GM12892 (cell line): Measurements from ENCODE around the gene TADA2B.

Experiments used
- DNase-seq: peaks from one replicate; pipeline ENCODE4 v3.0.0; 2011; ENCODE audit not compliant: insufficient read length
- FAIRE-seq: peaks from 2 replicates; lab custom pipeline; 2011; peaks lifted over from hg19 to GRCh38; lab: Jason Lieb, UNC
- POLR2A ChIP-seq: IDR thresholded peaks from 2 replicates; pipeline ENCODE4 v1.6.1; 2011; ENCODE audit warnings: low read depth, low read length, control low read depth
- POLR2AphosphoS5 ChIP-seq: IDR thresholded peaks from 2 replicates; pipeline ENCODE4 v1.6.1; 2011; ENCODE audit warnings: low read depth, low read length, control low read depth
- TAF1 ChIP-seq: IDR thresholded peaks from 2 replicates; pipeline ENCODE4 v1.6.1; 2011; ENCODE audit warnings: low read depth, mild to moderate bottlenecking, control low read depth, low read length, borderline replicate concordance

Gene TADA2B

DNA sequence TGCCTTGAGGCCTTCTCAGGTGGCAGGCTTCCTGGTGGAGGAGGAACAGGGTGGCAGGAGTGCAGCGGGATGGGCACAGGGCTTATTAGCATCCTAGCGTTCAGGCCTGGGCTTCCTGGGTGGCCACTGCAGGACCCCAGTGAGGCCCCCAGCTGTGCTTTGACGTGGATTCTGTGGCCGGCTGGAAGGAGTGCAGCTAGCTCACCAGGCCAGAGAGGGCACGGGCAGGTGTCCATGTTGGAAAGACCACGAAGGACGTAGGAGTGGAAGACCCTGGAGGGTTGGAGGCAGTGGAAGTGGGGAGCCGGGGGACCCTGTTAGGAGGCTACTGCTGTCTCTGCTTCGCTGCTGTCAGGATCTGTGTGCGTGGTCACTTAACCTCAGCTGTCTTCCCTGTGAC lies 13.3 kb upstream of the TADA2B start:
- DNase-seq (no peak), FAIRE-seq (no peak)
- TF ChIP-seq TAF1 (no peak), POLR2A (no peak), POLR2AphosphoS5 (no peak)

DNA sequence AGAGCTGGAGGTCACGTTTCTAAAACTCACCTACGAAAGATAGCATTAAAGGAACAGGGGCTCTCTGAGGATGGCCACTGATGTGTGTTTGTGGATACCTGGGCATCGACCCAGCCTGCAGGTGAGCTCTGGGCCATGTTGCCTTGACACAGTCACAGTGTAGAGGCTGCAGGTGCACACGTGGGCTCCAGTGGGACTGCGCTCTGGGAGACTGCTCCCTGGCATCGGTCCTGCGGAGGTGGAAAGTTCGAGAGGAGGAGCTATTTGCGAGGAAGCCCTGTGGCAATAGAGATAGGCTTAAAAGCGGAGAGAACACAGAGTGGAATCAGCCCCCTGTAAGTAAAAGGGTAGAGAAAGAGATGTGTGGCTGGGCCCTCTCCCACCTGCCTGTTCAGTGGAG lies 12.3 kb upstream of the TADA2B start:
- TF ChIP-seq POLR2AphosphoS5 (no peak), POLR2A (no peak), TAF1 (no peak)
- DNase-seq (no peak), FAIRE-seq (no peak)

DNA sequence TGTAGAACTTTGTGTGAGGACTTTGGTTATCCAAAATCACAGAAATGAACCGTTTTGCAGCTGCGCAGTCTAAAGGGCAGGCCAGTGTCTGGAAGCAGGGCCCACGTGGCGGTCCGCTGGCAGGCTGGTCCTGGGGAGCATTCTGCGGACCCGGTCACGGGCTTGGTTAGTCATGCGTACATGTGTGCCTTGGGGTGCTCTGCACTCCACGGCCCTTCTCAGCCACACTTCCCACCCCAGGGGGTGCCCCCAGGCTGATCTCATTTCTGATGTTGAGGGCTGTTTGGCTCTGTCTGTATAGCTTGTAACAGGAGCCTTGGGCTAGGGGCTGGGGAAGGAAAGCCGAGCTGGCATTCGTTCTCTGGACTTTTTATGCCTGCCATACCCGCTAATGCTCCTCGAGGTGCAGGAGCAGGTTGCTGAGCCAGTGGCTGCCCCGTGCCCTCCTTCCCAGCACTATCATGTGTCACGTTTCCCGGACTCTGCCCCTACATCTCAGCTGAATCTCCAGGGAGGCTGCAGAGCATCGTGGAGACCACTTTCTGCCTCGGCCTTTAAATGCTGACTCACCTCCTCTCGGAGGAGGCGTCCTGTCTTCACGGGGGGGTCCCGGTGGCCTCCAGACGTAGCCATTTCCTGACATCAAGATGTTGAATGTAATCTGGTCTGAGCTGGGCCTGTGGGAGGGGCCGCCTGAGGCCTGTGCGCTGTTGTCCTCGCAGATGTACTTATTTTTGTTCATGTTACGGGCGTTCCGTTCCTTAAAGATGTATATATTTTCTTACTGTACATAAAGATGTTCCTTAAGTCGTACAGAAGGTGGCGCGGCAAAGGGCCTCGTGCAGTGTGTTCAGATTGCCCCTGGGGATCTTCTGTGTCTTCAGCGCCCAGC lies 11.4 kb upstream of the TADA2B start:
- DNase-seq (no peak), FAIRE-seq (no peak)
- TF ChIP-seq POLR2A (no peak), POLR2AphosphoS5 (no peak), TAF1 (no peak)

DNA sequence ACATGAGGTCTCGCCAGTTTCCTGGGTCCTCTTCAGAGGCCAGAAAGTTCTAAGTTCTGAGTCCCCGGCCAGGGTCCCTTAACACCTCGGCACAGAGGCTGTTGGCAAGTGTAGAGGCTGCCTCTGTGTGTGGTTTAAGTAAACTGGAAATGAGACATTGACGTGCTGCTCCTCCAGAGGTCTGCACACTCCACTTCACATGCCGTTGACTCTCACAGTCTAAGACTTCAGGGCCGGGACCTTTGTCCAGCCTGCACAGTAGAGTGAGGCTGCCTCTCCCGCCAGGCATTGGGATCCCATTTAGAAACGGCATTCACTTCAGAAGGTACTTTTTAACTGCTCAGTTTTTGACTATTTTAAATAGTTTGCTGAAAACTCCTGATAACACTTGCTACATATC lies 10.6 kb upstream of the TADA2B start:
- TF ChIP-seq TAF1 (no peak), POLR2AphosphoS5 (no peak), POLR2A (no peak)
- FAIRE-seq (no peak), DNase-seq (no peak)

DNA sequence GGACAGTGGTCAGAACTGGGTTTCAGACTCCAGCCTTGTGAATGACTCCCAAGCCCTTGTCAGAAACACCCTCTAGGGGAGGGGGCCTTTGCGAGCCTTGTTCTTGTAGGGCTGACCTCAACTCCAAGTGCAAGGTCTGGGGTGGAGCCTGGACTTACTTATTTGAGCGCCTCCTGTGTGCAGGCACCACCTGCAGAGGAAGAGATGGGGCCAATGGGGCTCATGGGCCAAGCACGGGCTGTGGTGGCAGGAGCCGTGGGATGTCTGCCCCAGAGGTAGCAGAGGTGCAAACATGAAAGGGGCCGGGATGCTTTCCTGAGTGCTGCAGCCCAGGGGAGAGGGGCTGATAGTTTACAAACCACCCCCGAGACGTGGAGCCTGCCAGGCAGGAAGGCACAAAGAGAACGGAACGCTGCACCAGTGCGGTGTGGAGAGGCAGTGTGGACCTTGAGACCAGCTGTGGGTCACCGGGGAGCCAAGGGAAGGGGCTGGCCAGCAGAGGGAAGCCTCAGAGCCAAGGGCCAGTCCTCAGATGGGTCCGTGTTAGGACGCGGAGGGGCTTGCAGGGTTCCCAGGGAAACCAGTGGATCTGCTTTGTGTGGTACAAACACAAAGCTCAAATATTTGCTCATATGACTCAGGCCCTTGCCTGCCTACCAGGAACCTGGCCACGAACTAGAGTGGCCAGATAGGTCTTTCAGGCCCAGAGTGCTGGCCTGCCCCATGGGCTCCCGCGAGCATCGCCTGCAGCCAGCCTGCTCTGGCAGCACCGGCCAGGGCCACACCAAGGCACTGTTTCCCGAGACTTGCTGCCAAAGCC lies 8.7 kb upstream of the TADA2B start:
- no peak for FAIRE-seq
- DNase-seq = no peak
- TF ChIP-seq POLR2AphosphoS5 = no peak
- no peak for TF ChIP-seq POLR2A
- no peak for TF ChIP-seq TAF1

DNA sequence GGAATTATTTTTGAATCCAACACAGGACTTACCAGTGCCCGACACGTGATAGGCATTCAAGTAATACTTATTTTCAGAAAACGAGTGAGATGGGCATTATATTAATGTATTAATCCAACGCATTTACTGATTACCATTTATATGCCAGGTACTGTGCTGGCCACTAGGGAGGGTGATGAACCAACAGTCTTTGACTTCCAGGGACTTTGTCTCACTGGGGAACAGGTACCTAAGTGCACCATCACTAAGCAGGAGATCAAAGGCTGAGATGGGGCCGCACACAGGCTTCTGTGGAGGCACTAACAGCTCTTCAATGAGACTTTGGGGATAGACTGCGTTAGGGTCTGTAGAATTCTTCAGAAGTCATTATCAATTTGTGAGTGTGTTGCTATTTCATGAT lies 5.7 kb upstream of the TADA2B start:
- TF ChIP-seq POLR2A (no peak), TAF1 (no peak), POLR2AphosphoS5 (no peak)
- FAIRE-seq (no peak), DNase-seq (no peak)

DNA sequence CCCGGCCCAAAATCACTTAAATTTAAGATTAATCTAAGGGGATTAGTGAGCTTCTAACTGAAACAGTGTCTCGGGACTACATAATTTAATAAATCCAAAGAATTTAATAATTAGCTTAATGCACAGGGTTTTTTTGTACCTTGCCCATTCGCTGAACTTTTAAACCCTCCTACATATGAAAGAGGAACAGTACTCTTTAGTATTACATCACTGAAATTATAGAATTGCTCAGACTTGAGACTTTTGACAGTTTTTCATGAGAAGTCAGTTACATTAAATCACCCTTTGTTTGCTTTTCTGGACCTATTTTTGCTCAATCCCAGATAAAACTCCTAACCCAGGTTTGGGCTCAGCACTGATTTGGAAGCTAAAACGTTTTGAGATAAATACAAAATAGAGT lies 2.4 kb upstream of the TADA2B start:
- DNase-seq (no peak), FAIRE-seq (no peak)
- TF ChIP-seq POLR2AphosphoS5 = no peak
- TF ChIP-seq TAF1 = no peak
- no peak for TF ChIP-seq POLR2A

DNA sequence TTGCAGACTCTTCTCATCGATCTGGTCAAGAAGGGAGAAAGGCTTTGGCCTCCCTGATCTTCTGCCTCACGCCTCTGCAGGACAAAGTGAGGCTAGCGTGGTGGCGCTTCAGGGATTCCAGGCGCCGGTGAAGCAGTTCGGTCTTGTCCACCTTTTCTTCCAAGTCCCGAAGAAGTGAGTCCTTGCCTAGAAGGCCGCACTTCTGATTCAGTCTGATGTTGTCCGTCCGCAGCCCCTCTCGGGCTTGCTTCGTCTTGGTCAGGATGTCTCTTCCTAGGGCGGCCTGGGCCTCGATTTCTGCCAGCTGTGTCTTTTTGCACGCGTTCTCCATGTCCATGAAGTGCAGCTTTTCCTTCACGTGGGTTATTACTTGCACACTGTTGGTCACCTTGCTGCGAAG lies 1.9 kb upstream of the TADA2B start:
- FAIRE-seq (no peak), DNase-seq (no peak)
- TF ChIP-seq POLR2AphosphoS5 (no peak), POLR2A (no peak), TAF1 (no peak)

DNA sequence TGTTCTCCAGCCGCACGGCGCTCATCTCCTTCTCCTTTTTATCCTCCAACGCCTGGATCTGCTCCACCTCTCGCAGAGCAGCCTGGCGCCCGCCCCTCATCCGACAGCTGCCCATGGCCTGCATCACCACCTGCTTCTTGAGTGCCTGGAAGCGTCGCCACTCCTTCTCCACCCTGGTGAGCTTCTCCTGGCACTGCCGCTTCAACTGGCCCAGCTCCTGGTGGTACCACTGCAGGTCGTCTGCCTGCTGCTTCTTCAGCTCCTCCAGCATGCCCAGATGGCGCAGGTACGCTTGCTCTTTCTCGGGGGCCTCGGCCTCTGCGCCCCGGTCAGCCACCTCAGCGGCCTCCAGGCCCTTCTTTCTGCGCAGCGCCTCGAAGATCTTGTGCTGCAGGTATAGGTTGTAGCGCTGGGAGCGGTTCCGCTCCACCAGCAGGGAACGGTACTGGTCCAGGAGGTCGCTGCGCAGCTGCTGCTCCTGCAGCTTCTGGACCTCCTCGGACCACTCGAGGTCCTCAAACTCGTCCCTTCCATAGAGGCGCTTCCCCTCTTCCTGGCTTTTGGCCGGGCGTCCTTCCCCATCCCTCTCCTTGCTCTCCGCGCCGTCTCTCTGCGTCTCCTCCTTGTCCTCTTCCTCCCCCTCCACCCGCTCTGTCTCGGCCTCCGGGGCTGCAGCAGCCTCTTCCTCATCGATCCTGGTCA lies 1.2 kb upstream of the TADA2B start:
- TF ChIP-seq POLR2AphosphoS5 (no peak), POLR2A (no peak), TAF1 (no peak)
- FAIRE-seq (no peak), DNase-seq (no peak)

DNA sequence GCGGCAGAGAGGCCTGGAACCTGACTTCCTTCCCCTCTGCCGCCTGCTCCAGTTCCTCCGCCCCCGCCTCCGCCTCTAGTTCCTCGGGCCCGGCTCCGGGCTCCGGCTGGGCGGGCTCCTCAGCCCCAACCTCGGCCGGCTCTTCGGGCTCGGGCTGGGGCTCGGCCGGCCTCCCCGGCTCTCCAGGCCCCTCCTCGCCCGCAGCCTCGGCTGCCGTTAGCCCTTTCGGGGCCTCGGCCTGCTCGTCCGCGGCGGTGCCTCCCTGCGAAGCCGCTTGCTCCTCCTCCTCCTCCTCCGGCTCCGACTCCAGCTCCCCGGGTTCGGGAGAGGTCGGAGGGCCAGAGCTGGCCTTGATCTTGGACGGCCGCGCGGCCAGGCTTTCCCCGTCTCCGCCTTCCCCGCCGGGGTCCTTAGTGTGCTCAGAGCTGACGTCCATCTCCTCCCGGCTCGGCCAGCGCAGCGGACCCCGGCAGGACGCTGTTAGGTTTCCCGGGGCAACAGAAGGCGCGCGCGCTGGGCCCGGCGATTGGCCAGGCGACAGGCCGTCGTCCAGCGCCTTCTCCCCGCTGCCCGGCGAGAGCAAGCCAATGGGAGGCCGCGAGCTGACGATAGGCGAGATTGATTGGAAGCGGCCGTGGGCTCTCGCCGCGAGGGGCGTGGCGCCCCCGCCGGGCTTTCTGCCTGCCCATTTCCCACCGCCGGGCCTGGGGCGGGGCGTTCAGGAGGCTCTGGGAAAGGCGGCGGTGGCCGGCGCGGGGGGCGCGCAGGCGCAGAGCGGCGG lies 479 bp upstream of the TADA2B start:
- peak; percentile 97 for FAIRE-seq
- DNase-seq = peak; percentile 98
- TF ChIP-seq TAF1 = no peak
- TF ChIP-seq POLR2A = no peak
- no peak for TF ChIP-seq POLR2AphosphoS5
